ENCODE measurements around the gene EGLN1.
"Not testable (repeated sequence)": the region's sequence is repeated elsewhere in the genome, so short reads cannot be mapped to it uniquely, and the experiment has no call there.

The EGLN1 gene

GRCh38 chr1:231357187-231357772 is 64.8 kb downstream of the EGLN1 start:
- no peak for TF ChIP-seq Cebpa-rat (IDR thresholded peaks at IDR 0.05)
- Histone ChIP-seq H3K27ac (no peak overlapping the region), H4K20me1 (peaks cover 0 to 30% (median 3%) of the 10 kb centered on the region in 11 experiments; a peak in 4 of 22 replicates), H3K27me3 (no peaks in the 10 kb centered on the region), H3K36me3 (peaks cover 25 to 54% (median 41%) of the 10 kb centered on the region in 11 experiments), H3K9me3 (replicated peaks in 1 of 11) (no peaks in the 10 kb centered on the region), H3K9ac (no peak overlapping the region), H3K4me2 (no peak overlapping the region; a peak in 1 of 22 replicates), H3K4me1 (peaks cover 0 to 19% (median 3%) of the 10 kb centered on the region in 10 experiments; a peak in 8 of 20 replicates), H3K4me3 (no peak overlapping the region)

GRCh38 chr1:231355171-231355570 is 66.9 kb downstream of the EGLN1 start:
- H3K4me3 ChIP-seq: no peak overlapping the region
- peaks cover 0 to 25% (median 3%) of the 10 kb centered on the region in 11 experiments; a peak in 4 of 22 replicates for H4K20me1 ChIP-seq
- H3K27me3 ChIP-seq: no peaks in the 10 kb centered on the region
- TF ChIP-seq Cebpa-rat (IDR thresholded peaks at IDR 0.05): no peak
- H3K36me3 ChIP-seq: peaks cover 36 to 52% (median 42%) of the 10 kb centered on the region in 11 experiments
- no peak overlapping the region; a peak in 1 of 22 replicates for H3K9ac ChIP-seq
- peaks cover 0 to 19% (median 3%) of the 10 kb centered on the region in 10 experiments; a peak in 8 of 20 replicates for H3K4me1 ChIP-seq
- no peak overlapping the region; a peak in 1 of 22 replicates for H3K27ac ChIP-seq
- H3K4me2 ChIP-seq: no peak overlapping the region
- no peaks in the 10 kb centered on the region for H3K9me3 ChIP-seq (replicated peaks in 1 of 11)

- H3K27me3 ChIP-seq: no peaks in the 10 kb centered on the region
- H4K20me1 ChIP-seq: peaks cover 0 to 18% (median 2%) of the 10 kb centered on the region in 11 experiments; a peak in 5 of 22 replicates
- peaks cover 0 to 14% (median 2%) of the 10 kb centered on the region in 10 experiments; a peak in 8 of 20 replicates for H3K4me1 ChIP-seq
- no peak for TF ChIP-seq Cebpa-rat (IDR thresholded peaks at IDR 0.05)
- H3K4me2 ChIP-seq: no peak overlapping the region
- H3K36me3 ChIP-seq: peaks cover 41 to 55% (median 45%) of the 10 kb centered on the region in 11 experiments
- H3K9me3 ChIP-seq (replicated peaks in 1 of 11): no peaks in the 10 kb centered on the region
- H3K9ac ChIP-seq: no peak overlapping the region
- no peak overlapping the region for H3K4me3 ChIP-seq
- H3K27ac ChIP-seq: no peak overlapping the region
Measured at GRCh38 chr1:231354330-231355020, 67.6 kb downstream of the EGLN1 start.

- peaks cover 0 to 14% (median 0%) of the 10 kb centered on the region in 11 experiments; a peak in 5 of 22 replicates for H4K20me1 ChIP-seq
- no peaks in the 10 kb centered on the region for H3K9me3 ChIP-seq (replicated peaks in 1 of 11)
- TF ChIP-seq Cebpa-rat (IDR thresholded peaks at IDR 0.05): no peak
- peaks cover 55 to 69% (median 59%) of the 10 kb centered on the region in 11 experiments for H3K36me3 ChIP-seq
- no peak overlapping the region for H3K27ac ChIP-seq
- H3K4me2 ChIP-seq: no peak overlapping the region
- H3K27me3 ChIP-seq: no peaks in the 10 kb centered on the region
- H3K4me1 ChIP-seq: peaks cover 0 to 9% (median 0%) of the 10 kb centered on the region in 10 experiments; a peak in 4 of 20 replicates
- no peak overlapping the region for H3K4me3 ChIP-seq
- H3K9ac ChIP-seq: no peak overlapping the region
Measured at GRCh38 chr1:231353086-231353485, 69.0 kb downstream of the EGLN1 start.

- no peak overlapping the region for H3K4me3 ChIP-seq
- no peak overlapping the region for H3K4me2 ChIP-seq
- no peaks in the 10 kb centered on the region for H3K27me3 ChIP-seq
- no peak overlapping the region for H3K27ac ChIP-seq
- peaks cover 0 to 8% (median 0%) of the 10 kb centered on the region in 11 experiments; a peak in 6 of 22 replicates for H4K20me1 ChIP-seq
- no peak overlapping the region for H3K9ac ChIP-seq
- no peak for TF ChIP-seq Cebpa-rat (IDR thresholded peaks at IDR 0.05)
- no peaks in the 10 kb centered on the region for H3K4me1 ChIP-seq
- H3K9me3 ChIP-seq (replicated peaks in 1 of 11): no peaks in the 10 kb centered on the region
- peaks cover 68 to 81% (median 72%) of the 10 kb centered on the region in 11 experiments for H3K36me3 ChIP-seq
Measured at GRCh38 chr1:231351816-231352215, 70.3 kb downstream of the EGLN1 start.

GRCh38 chr1:231348856-231349255 is 73.2 kb downstream of the EGLN1 start:
- H3K9ac ChIP-seq; H3K27me3 ChIP-seq; H3K27ac ChIP-seq; H3K4me1 ChIP-seq; H3K4me2 ChIP-seq; H3K4me3 ChIP-seq; H3K9me3 ChIP-seq (replicated peaks in 1 of 11): not testable (repeated sequence)
- Histone ChIP-seq H3K36me3 (peaks cover 84 to 98% (median 92%) of the 10 kb centered on the region in 11 experiments), H4K20me1 (peaks cover 0 to 25% (median 4%) of the 10 kb centered on the region in 11 experiments; a peak in 9 of 22 replicates)

GRCh38 chr1:231348442-231348841 is 73.6 kb downstream of the EGLN1 start:
- no peak overlapping the region for H3K9ac ChIP-seq
- H3K27me3 ChIP-seq: no peaks in the 10 kb centered on the region
- H4K20me1 ChIP-seq: peaks cover 0 to 25% (median 4%) of the 10 kb centered on the region in 11 experiments; a peak in 11 of 22 replicates
- H3K4me1 ChIP-seq: no peaks in the 10 kb centered on the region
- H3K4me2 ChIP-seq: no peak overlapping the region
- TF ChIP-seq Cebpa-rat (IDR thresholded peaks at IDR 0.05): no peak
- H3K27ac ChIP-seq: no peak overlapping the region
- H3K9me3 ChIP-seq (replicated peaks in 1 of 11): no peaks in the 10 kb centered on the region
- peaks cover 86 to 100% (median 95%) of the 10 kb centered on the region in 11 experiments for H3K36me3 ChIP-seq
- no peak overlapping the region for H3K4me3 ChIP-seq

- H3K4me3 ChIP-seq: no peak overlapping the region
- no peak overlapping the region for H3K4me2 ChIP-seq
- no peak for TF ChIP-seq Cebpa-rat (IDR thresholded peaks at IDR 0.05)
- H3K9ac ChIP-seq: no peak overlapping the region
- no peaks in the 10 kb centered on the region for H3K27me3 ChIP-seq
- H4K20me1 ChIP-seq: peaks cover 0 to 25% (median 5%) of the 10 kb centered on the region in 11 experiments; a peak in 12 of 22 replicates
- no peak overlapping the region for H3K27ac ChIP-seq
- no peaks in the 10 kb centered on the region for H3K4me1 ChIP-seq
- H3K36me3 ChIP-seq: peaks cover 86 to 100% (median 94%) of the 10 kb centered on the region in 11 experiments
- H3K9me3 ChIP-seq (replicated peaks in 1 of 11): no peaks in the 10 kb centered on the region
Measured at GRCh38 chr1:231347961-231348360, 74.1 kb downstream of the EGLN1 start.

GRCh38 chr1:231340328-231341013 is 81.6 kb downstream of the EGLN1 start:
- H3K4me3 ChIP-seq: no peak overlapping the region
- no peak overlapping the region for H3K27ac ChIP-seq
- H3K9ac ChIP-seq: peak overlapping the region in 2 of 11 experiments; percentile 92 to 94; a peak in 3 of 22 replicates
- no peak for TF ChIP-seq Cebpa-rat (IDR thresholded peaks at IDR 0.05)
- peaks cover 16 to 48% (median 26%) of the 10 kb centered on the region in 11 experiments for H4K20me1 ChIP-seq
- peak overlapping the region in 9 of 11 experiments; percentile 86 to 99 (median 93); a peak in 13 of 22 replicates for H3K4me2 ChIP-seq
- H3K27me3 ChIP-seq: no peaks in the 10 kb centered on the region
- peaks cover 25 to 32% (median 30%) of the 10 kb centered on the region in 10 experiments for H3K4me1 ChIP-seq
- H3K36me3 ChIP-seq: peaks cover 29 to 56% (median 44%) of the 10 kb centered on the region in 11 experiments
- H3K9me3 ChIP-seq (replicated peaks in 1 of 11): no peaks in the 10 kb centered on the region
